Kidney (tissue), 14 donors: ENCODE results near the gene GPSM1. TPM values are rescaled to one million over a fixed set of nuclear protein-coding genes. Genes with fewer than 3 reads are reported as not detected.

ENCODE experiments used
- DNase-seq, 5 donors: peaks; one replicate each; pipeline ENCODE4 v3.0.0-alpha.2; 2013 to 2020
- FAIRE-seq: peaks from 2 replicates; lab custom pipeline; 2012; peaks lifted over from hg19 to GRCh38; lab: Jason Lieb, UNC
- H3K27ac ChIP-seq, 2 donors: one replicate each; pipeline ENCODE4 v1.7.0; 2013; ENCODE audit warnings: low read depth in 2 of 2, low read length in 2 of 2, inconsistent platforms in 1 of 2
- H3K27me3 ChIP-seq: one replicate; pipeline ENCODE4 v1.7.1; 2013; ENCODE audit warnings: low read length, inconsistent platforms; ENCODE audit not compliant: control insufficient read depth, insufficient read depth
- H3K36me3 ChIP-seq, 3 donors: one replicate each; pipeline versions ENCODE4 v1.7.0 to v1.7.1; 2013; ENCODE audit warnings: low read length in 3 of 3, control low read depth in 1 of 3, inconsistent platforms in 1 of 3; ENCODE audit not compliant: insufficient read depth in 3 of 3, control insufficient read depth in 2 of 3
- H3K4me1 ChIP-seq, 3 donors: one replicate each; pipeline versions ENCODE4 v1.7.0 to v1.7.1; 2013; ENCODE audit warnings: low read length in 3 of 3, inconsistent platforms in 1 of 3, low read depth in 1 of 3; ENCODE audit not compliant: control insufficient read depth in 2 of 3, insufficient read depth in 2 of 3
- H3K4me3 ChIP-seq, 3 donors: one replicate each; pipeline versions ENCODE4 v1.7.0 to v1.8.1; 2013; ENCODE audit warnings: low read length in 3 of 3, control low read depth in 1 of 3, inconsistent platforms in 1 of 3
- H3K9ac ChIP-seq, 3 donors: one replicate each; pipeline versions ENCODE4 v1.7.0 to v1.7.1; 2013; ENCODE audit warnings: low read length in 3 of 3, control low read depth in 1 of 3, inconsistent platforms in 1 of 3
- H3K9me3 ChIP-seq, 3 donors: one replicate each; pipeline versions ENCODE4 v1.7.0 to v1.7.1; 2013; ENCODE audit warnings: low read length in 3 of 3, control low read depth in 1 of 3, inconsistent platforms in 1 of 3; ENCODE audit not compliant: control insufficient read depth in 2 of 3, insufficient read depth in 1 of 3
- intact Hi-C: fragments of 100-400 bp; cut with DNase I; formaldehyde crosslinking; loops from one replicate; pipeline ENCODE4 v1.11.1; 2022
- polyA plus RNA-seq: library from polyadenylated mRNA; stranded (reverse); fragments of 350-450 nt; fragmentation: Illumina TruSeq; extraction: RNeasy Lipid Tissue Mini Kit (QIAGEN cat#74804); gene quantifications from one replicate; pipeline ENCODE4 v1.2.3, GENCODE V29; 2014; ENCODE audit warnings: low read depth, low replicate concordance; ENCODE audit not compliant: insufficient read depth
- total RNA-seq: library from RNA; stranded (reverse); fragmentation: NEBNext Ultra II Directional; extraction: Animal tissue kit (Norgen Biotek cat#: 25700); gene quantifications from one replicate; pipeline ENCODE4 v1.2.1, GENCODE V29; 2021
- TF ChIP-seq, protein P1 (sequence below): IDR thresholded peaks from 3 replicates; pipeline ENCODE4 v1.5.1; 2012; ENCODE audit warnings: mild to moderate bottlenecking, moderate library complexity, borderline replicate concordance; ENCODE audit not compliant: insufficient read depth; ENCODE audit errors: extremely low read depth
- donor health status: control.
- donor health status: control.
- donor health status: control.
- donor health status: control.
- donor health status: control.
- donor health status: DM: yes; HTN: yes; CAD: no.
- donor health status: Normal renal cell carcinoma (clear cell type).

The GPSM1 gene
- total and polyA plus RNA-seq, 2 donors from 2014 or later: 11.6 to 11.9 TPM

DNA sequence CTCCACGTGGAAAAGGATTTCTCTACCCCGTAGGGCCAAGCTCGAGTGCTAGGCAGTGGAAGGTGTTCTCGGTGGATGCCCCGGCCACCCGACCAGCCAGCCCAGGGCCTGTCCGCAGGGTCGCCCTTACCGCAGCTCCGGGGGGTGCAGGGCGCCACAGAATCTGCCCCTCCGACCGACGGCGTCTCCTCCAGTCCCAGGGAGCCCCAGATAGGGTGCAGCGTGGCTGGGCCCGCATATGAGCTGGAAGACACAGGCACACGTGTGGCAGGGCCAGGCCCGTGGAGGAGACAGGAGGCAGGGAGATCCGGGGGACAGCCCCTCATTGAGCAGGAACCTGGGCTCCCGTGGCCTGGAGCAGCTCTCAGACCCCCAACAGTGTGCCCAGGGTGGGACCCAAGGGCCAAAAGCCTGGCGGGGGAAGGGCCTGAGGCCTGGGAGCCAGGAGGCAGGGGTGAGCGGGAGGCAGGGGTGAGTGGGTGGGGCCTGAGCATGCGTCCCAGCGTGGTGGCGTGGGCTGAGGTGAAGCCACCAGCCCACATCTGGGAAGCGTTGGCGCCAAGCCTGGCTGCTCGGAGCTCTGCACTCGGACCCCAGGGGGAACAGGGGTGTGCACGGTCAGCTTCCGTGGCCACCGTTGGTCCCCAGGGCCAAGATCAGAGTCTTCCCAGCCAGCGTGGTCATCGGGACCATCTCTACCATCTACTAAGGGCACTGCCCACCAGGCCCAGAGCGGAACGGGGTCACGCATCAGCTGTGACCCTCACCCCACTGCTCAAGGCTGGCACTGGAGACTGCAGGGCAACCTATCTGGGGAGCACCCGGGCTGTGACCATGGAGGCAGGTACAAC, 45.7 kb upstream of the GPSM1 start:
- Histone ChIP-seq H3K9me3 (no peaks in the 10 kb centered on the region), H3K4me1 (peaks cover 0 to 4% (median 0%) of the 10 kb centered on the region in 3 donors), H3K9ac (no peak overlapping the region), H3K27ac (no peak overlapping the region), H3K4me3 (no peak overlapping the region), H3K27me3 (no peaks in the 10 kb centered on the region), H3K36me3 (no peaks in the 10 kb centered on the region)
- DNase-seq (no peak), FAIRE-seq (no peak)
- TF ChIP-seq, protein P1, sequence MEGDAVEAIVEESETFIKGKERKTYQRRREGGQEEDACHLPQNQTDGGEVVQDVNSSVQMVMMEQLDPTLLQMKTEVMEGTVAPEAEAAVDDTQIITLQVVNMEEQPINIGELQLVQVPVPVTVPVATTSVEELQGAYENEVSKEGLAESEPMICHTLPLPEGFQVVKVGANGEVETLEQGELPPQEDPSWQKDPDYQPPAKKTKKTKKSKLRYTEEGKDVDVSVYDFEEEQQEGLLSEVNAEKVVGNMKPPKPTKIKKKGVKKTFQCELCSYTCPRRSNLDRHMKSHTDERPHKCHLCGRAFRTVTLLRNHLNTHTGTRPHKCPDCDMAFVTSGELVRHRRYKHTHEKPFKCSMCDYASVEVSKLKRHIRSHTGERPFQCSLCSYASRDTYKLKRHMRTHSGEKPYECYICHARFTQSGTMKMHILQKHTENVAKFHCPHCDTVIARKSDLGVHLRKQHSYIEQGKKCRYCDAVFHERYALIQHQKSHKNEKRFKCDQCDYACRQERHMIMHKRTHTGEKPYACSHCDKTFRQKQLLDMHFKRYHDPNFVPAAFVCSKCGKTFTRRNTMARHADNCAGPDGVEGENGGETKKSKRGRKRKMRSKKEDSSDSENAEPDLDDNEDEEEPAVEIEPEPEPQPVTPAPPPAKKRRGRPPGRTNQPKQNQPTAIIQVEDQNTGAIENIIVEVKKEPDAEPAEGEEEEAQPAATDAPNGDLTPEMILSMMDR: no peak
- intact Hi-C loops: no loop called here

GRCh38 chr9:136282272-136282861, 45.0 kb upstream of the GPSM1 start:
- Histone ChIP-seq H3K36me3 (no peaks in the 10 kb centered on the region), H3K9me3 (no peaks in the 10 kb centered on the region), H3K4me3 (no peak overlapping the region), H3K27ac (no peak overlapping the region), H3K27me3 (no peaks in the 10 kb centered on the region), H3K9ac (no peak overlapping the region), H3K4me1 (peaks cover 0 to 4% (median 0%) of the 10 kb centered on the region in 3 donors)
- intact Hi-C loops: no loop called here
- no peak for DNase-seq
- FAIRE-seq: no peak
- TF ChIP-seq, protein P1: no peak

DNA sequence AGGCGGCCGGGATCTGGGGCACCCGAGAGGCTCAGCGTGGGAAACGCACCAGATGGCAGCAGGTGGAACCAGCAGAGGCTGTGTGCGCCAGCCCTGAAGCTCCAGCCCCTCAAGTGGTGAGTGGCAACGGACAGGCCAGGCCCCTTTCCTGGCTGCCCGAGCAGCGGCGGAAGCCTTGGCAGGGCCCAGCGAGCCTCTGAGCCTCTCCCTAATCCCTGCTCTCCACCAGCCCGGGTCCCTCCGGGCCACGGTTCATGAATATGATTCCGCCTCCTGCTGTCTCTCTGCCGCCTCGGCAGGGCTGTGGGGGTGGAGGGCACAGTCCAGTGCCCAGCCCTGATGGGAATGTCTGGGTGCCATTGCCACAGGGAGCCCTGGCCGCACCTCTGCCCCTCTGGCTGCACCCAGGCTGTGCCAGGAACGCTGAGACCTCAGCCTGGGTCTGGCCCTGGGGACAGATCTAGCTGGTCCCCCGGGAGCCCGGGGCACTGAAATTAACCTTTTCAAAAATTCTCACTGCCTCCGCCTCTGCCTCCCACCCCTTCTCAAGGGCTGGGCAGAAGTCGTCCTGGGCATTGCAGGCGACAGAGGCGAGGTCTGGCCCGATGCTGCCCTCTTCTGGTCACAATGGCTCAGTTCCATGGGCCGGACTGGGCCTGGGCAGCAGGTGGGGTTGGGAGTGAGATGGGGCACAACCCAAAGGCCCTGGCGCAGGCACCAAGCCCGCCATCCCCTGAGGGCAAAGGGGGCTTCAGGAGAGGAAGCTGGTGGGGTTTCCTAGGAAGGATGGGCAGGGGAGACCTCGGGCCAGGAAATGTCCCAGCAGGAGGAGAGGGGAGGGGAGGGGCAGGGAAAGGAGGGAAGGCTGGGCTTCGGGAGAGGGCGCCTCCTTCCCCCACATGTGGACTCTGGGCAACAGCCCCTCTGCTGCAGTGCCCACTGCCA, 43.8 kb upstream of the GPSM1 start:
- TF ChIP-seq, protein P1: peak; percentile 83
- Histone ChIP-seq H3K36me3 (no peaks in the 10 kb centered on the region), H3K4me3 (peak overlapping the region in 1 of 3 donors; percentile 41), H3K9me3 (no peaks in the 10 kb centered on the region), H3K27ac (peak overlapping the region in 1 of 2 donors; percentile 49), H3K4me1 (peaks cover 0 to 4% (median 0%) of the 10 kb centered on the region in 3 donors), H3K9ac (no peak overlapping the region), H3K27me3 (no peaks in the 10 kb centered on the region)
- intact Hi-C loops: no loop called here
- FAIRE-seq (no peak), DNase-seq (peak; percentile 88 to 92 (median 89))
